ENCODE measurements around the gene RPS25. TPM values are rescaled to one million over a fixed set of nuclear protein-coding genes. Genes with fewer than 3 reads are reported as not detected.

RPS25 gene
- total RNA-seq, 1 donor from 2014 or later: 2,908 TPM

Small RNA genes lying within 50 kb of the gene (small RNA-seq; reads per million reads assigned to genes)
- gene AP003392.2 (ENCODE audit: low replicate concordance) (not detected), gene RF00017 (ENCODE audit: low replicate concordance) (not detected), gene RF00019 (ENCODE audit: low replicate concordance) (not detected)

Other genes with a start within 250 kb of the RPS25 start
- gene DDX6, start 227.2 kb downstream of the RPS25 start, total RNA-seq: 166 TPM
- 0.10 TPM for gene CXCR5, start 134.5 kb downstream of the RPS25 start, total RNA-seq
- gene BCL9L, start 92.4 kb downstream of the RPS25 start, total RNA-seq: 37.5 TPM
- not detected for gene UPK2, start 62.0 kb downstream of the RPS25 start, total RNA-seq
- gene FOXR1, start 46.6 kb downstream of the RPS25 start, total RNA-seq: not detected
- gene CENATAC, start 20.2 kb downstream of the RPS25 start, total RNA-seq: 31.6 TPM
- gene TRAPPC4, start 423 bp upstream of the RPS25 start, total RNA-seq: 29.2 TPM
- gene SLC37A4, start 12.5 kb upstream of the RPS25 start, total RNA-seq: 8.8 TPM
- gene HYOU1, start 38.9 kb upstream of the RPS25 start, total RNA-seq: 52.7 TPM
- 29.7 TPM for gene VPS11, start 49.5 kb upstream of the RPS25 start, total RNA-seq
- 21.0 TPM for gene HMBS, start 66.5 kb upstream of the RPS25 start, total RNA-seq
- 8.0 TPM for gene DPAGT1, start 83.5 kb upstream of the RPS25 start, total RNA-seq
- 5.6 TPM for gene C2CD2L, start 89.0 kb upstream of the RPS25 start, total RNA-seq
- 14.7 TPM for gene HINFP, start 103.2 kb upstream of the RPS25 start, total RNA-seq
- 0.31 TPM for gene ABCG4, start 130.7 kb upstream of the RPS25 start, total RNA-seq
- gene NLRX1, start 150.4 kb upstream of the RPS25 start, total RNA-seq: 35.4 TPM
- not detected for gene NHERF4, start 167.1 kb upstream of the RPS25 start, total RNA-seq
- 10.9 TPM for gene CBL, start 188.0 kb upstream of the RPS25 start, total RNA-seq

All from tongue (tissue), 2 donors.